Skeletal muscle tissue (tissue), 5 donors: ENCODE data around the gene XPO6. TPM values are rescaled to one million over a fixed set of nuclear protein-coding genes. Genes with fewer than 3 reads are reported as not detected.

Experiments used
- H3K27ac ChIP-seq: one replicate; pipeline ENCODE4 v1.7.0; 2013; ENCODE audit warnings: mild to moderate bottlenecking, low read depth, low read length, inconsistent platforms
- H3K27me3 ChIP-seq, 3 donors: one replicate each; pipeline ENCODE4 v1.7.0; 2013; ENCODE audit warnings: low read length in 3 of 3; ENCODE audit not compliant: control insufficient read depth in 3 of 3, insufficient read depth in 3 of 3
- H3K36me3 ChIP-seq, 3 donors: one replicate each; pipeline ENCODE4 v1.7.0; 2013; ENCODE audit warnings: low read length in 3 of 3; ENCODE audit not compliant: control insufficient read depth in 3 of 3, insufficient read depth in 3 of 3
- H3K4me1 ChIP-seq, 3 donors: one replicate each; pipeline ENCODE4 v1.7.0; 2013; ENCODE audit warnings: low read length in 3 of 3, mild to moderate bottlenecking in 3 of 3; ENCODE audit not compliant: control insufficient read depth in 3 of 3, insufficient read depth in 3 of 3
- H3K4me3 ChIP-seq, 3 donors: one replicate each; pipeline ENCODE4 v1.7.0; 2013; ENCODE audit warnings: low read length in 3 of 3
- H3K9ac ChIP-seq, 3 donors: one replicate each; pipeline ENCODE4 v1.7.0; 2013; ENCODE audit warnings: low read length in 3 of 3, mild to moderate bottlenecking in 3 of 3, moderate library complexity in 2 of 3, low read depth in 1 of 3
- H3K9me3 ChIP-seq, 3 donors: one replicate each; pipeline ENCODE4 v1.7.0; 2013; ENCODE audit warnings: low read length in 3 of 3; ENCODE audit not compliant: control insufficient read depth in 3 of 3
- small RNA-seq: library from RNA; depleted of rRNA; stranded (forward); fragments of <200 nt; gene quantifications from one replicate; pipeline ENCODE3, GENCODE V24; 2014
- total RNA-seq: library from RNA; depleted of rRNA; stranded (reverse); fragments of >200 nt; gene quantifications from one replicate; pipeline ENCODE4 v1.2.3, GENCODE V29; 2014
- donor health status: Osteomylitis.

The XPO6 gene
- total RNA-seq, 1 donor from 2014 or later = 33.9 TPM

- H3K4me1 ChIP-seq = no peaks in the 10 kb centered on the region
- no peak overlapping the region for H3K4me3 ChIP-seq
- no peak overlapping the region for H3K27ac ChIP-seq
- peaks cover 6 to 24% (median 17%) of the 10 kb centered on the region in 3 donors for H3K27me3 ChIP-seq
- H3K36me3 ChIP-seq = no peaks in the 10 kb centered on the region
- H3K9me3 ChIP-seq = peaks cover 0 to 3% (median 0%) of the 10 kb centered on the region in 3 donors
- H3K9ac ChIP-seq = no peak overlapping the region
Observed at GRCh38 chr16:28052274-28053128, 159.3 kb downstream of the XPO6 start.

GRCh38 chr16:28051486-28051885, 160.3 kb downstream of the XPO6 start:
- H3K27ac ChIP-seq = no peak overlapping the region
- H3K9me3 ChIP-seq = peaks cover 0 to 5% (median 0%) of the 10 kb centered on the region in 3 donors
- peaks cover 5 to 23% (median 8%) of the 10 kb centered on the region in 3 donors for H3K27me3 ChIP-seq
- no peaks in the 10 kb centered on the region for H3K4me1 ChIP-seq
- H3K9ac ChIP-seq = no peak overlapping the region
- H3K4me3 ChIP-seq = no peak overlapping the region
- no peaks in the 10 kb centered on the region for H3K36me3 ChIP-seq

Small RNAs within 50 kb of the gene (small RNA-seq; reads per million reads assigned to genes)
- gene RF00402 (not detected), gene RNY1P10 (not detected)

Other genes starting within 250 kb of the XPO6 start
- gene GSG1L, start 148.3 kb downstream of the XPO6 start, total RNA-seq = 2.1 TPM
- gene SBK1, start 80.6 kb upstream of the XPO6 start, total RNA-seq = 1.0 TPM
- gene NPIPB6, start 151.5 kb upstream of the XPO6 start, total RNA-seq = not detected
- 150 TPM for gene EIF3CL, start 191.9 kb upstream of the XPO6 start, total RNA-seq